ACHN (cell line): Measurements from ENCODE around the gene DHRSX.
A peak's percentile ranks its signal among the peaks of the same experiment; 100 is the strongest.
"Not testable (repeated sequence)": the region's sequence is repeated elsewhere in the genome, so short reads cannot be mapped to it uniquely, and the experiment has no call there.

Experiments used
- DNase-seq: peaks from one replicate; pipeline ENCODE4 v3.0.0-alpha.2; 2015
- in situ Hi-C: cut with HindIII; loops from 2 replicates; pipeline ENCODE4 v1.10.0; 2017; ENCODE audit warnings: low sequenced_read_pairs, low pct_ligation_motif_present, low pct_unique_long_range_greater_than_20kb

DHRSX gene, protein sequence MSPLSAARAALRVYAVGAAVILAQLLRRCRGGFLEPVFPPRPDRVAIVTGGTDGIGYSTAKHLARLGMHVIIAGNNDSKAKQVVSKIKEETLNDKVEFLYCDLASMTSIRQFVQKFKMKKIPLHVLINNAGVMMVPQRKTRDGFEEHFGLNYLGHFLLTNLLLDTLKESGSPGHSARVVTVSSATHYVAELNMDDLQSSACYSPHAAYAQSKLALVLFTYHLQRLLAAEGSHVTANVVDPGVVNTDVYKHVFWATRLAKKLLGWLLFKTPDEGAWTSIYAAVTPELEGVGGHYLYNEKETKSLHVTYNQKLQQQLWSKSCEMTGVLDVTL

DNA sequence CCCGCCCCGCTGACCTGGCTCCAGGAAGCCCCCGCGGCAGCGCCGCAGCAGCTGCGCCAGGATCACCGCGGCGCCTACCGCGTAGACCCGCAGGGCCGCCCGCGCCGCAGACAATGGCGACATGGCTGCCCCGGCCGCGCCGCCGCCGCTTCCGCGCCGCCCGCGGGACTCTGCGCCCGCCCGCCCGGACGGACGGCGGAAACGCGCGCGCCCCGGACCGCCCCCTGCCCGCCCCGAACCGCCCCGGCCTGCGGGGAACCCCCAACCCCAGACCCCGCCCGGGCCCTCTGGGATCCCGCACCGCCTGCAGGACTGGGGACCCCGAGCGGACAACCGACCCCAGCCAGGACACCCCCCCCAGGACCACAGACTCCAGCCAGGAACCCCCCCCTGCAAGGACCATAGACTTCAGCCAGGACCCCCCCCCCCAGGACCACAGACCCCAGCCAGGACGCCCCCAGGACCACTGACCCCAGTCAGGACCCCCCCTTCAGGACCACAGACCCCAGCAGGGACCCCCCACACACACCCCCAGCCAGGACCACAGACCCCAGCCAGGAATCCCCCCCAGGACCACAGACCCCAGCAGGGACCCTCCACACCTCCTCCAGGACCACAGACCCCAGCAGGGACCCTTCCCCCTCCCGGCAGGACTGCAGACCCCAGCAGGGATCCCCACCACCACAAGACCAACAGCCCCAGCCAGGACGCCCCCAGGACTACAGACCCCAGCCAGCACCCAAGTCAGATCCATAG is at the start of gene DHRSX, which contains the start of gene ZBED1:
Gene DHRSX (minus strand): TSS at position 174 of the 756 bp plus-strand sequence. CDS start 51 bp downstream, at position 123.
Gene ZBED1 (minus strand): TSS at position 174 of the 756 bp plus-strand sequence. CDS start 10,257 bp downstream, outside the sequence.
- DNase-seq = peak; percentile 8
- in situ Hi-C loops = no loop called here

DNA sequence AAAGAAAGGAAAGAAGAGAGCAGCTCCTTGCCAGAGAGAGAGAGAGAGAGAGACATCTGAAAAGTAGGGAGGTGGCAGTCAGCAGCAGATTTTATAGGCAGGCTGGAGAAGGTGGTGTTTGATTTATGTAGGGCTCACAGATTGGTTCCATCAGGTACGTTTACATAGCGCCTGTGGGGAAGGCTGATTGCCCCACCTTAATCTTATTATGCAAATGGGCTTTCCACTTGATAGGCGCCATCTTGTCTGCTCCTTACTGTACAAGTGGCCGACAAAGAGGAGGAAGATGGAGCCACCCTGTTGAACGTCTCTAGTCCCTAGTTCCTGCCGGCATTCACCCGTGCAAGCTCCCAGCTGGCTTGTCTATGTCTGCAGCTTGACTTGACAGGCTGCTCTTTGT is 49.1 kb upstream of the DHRSX start:
- in situ Hi-C loops = no loop called here
- no peak for DNase-seq

DNA sequence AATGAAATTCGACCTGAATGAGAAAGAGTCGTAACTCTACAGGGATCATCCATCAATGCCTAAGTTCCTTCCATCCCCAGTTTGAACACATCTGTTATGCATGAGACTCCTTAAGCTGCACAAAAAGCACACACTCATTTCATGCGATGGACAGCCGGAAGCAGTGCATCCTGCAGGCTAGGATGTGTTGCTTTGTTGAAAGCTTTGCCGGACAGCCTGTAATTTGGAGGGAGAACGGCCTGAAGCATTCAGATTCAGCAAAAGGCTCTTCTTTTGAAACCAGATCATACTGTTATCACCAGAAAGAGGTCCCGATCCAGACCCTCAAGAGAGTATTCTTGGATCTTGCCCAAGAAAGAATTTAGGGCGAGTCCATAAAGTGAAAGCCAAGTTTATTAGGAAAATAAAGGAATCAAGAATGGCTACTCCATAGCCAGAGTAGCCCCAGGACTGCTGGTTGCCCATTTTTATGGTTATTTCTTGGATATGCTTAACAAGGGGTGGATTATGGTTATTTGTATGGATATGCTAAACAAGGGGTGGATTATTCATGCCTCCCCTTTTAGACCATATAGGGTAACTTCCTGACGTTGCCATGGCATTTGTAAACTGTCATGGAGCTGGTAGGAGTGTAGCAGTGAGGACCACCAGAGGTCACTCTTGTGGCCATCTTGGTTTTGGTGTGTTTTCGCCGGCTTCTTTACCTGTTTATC is 48.1 kb upstream of the DHRSX start:
- in situ Hi-C loops = no loop called here
- DNase-seq = no peak

DNA sequence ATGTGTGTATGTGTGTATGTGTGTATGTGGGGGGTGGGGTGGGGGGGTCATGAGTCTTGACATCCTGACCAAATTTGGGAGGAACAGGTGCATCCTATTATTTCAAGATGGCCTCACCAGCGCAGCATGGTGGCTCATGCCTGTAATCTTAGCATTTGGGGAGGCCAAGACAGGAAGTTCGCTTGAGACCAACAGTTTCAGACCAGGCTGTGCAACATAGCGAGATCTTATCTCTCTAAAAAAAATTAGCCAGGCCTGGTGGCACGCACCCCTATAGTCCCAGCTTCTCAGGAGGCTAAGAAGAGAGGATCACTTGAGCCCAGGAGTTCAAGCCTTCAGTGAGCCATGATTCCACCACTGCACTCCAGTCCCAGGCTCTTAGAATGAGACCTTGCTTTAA is 47.0 kb upstream of the DHRSX start:
- in situ Hi-C loops = no loop called here
- no peak for DNase-seq

DNA sequence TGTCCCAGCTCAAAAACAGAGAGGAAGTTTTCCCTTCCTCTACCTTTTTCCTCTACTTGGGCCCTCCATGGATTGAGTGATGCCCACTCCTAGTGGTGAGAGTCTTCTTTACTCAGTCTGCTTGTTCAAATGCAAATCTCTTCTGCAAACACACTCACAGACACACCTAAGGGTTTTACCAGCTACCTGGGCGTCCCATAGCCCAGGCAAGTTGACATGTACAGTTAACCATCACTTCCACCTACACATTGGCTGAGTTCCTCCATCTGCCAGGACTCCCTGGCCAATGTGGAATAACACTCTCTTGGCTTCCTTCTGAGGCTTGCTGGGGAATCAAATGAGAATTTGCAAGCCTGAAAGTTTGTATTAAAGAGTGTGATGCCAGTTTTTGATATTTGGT is 45.7 kb upstream of the DHRSX start:
- in situ Hi-C loops = no loop called here

DNA sequence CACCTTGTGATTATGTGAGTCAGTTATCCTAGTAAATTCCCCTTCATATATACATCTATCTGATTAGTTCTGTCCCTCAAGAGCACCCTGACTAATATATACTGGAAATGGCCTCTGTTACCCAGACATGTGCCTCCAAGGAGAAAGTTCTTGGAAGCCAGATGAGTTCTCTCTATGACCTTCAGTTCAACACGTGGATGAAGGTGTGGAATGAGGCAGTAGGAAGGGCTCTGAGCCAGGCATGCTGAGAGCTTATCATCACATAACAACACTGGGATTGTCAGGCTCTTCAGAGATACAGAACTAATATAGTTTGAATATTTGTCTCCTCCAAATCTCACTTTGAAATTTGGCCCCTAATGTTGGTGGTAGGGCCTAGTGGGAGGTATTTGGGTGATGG is 44.4 kb upstream of the DHRSX start:
- no peak for DNase-seq
- in situ Hi-C loops = no loop called here

More for the DNA sequence above, 45.7 kb upstream of the DHRSX start:
- no peak for DNase-seq

DNA sequence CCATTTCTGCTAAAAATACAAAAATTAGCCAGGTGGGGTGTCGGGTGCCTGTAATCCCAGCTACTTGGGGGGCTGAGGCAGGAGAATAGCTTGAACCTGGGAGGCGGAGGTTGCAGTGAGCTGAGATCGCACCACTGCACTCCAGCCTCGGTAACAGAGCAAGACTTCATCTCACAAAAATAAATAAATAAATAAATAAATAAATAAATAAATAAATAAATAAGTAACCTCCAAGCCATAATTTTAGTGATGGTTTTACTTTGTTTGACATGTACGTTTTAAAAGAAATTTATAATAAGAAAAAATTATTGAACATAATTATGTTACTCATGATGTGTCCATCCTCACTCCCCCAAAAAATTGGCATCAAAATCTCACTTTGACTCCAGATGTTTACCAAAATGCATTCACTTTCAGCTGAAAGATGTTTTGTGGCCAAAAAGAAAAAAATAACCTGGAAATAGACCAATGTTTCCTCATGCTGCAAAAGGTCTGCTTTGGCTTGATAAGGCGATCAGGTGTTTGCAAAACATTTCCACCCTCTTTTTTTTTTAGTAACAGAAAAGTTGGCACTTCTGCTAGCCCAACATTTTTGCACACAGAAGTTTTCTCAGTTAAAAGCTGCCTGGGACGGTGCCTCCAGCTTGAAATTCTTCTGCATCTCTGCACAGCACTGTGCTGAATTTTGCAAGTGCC is 42.2 kb upstream of the DHRSX start:
- in situ Hi-C loops = no loop called here
- no peak for DNase-seq

DNA sequence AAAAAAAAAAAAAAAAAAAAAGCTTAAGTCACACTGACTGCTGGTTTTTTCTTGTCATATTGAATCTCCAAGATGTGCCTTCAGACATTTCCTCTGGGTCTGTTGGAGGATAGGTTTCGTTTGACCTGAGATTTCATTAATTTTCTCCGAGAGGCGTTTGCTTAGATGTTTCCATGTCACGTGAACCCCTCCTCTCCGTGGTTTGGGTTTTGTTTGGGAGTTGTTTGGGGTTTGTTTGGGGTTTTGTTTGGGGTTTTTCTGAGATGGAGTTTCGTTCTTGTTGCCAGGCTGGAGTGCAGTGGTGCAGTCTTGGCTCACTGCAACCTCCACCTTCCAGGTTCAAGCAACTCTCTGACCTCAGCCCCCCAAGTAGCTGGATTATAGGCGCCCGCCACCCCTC is 40.8 kb upstream of the DHRSX start:
- no peak for DNase-seq
- in situ Hi-C loops = no loop called here

DNA sequence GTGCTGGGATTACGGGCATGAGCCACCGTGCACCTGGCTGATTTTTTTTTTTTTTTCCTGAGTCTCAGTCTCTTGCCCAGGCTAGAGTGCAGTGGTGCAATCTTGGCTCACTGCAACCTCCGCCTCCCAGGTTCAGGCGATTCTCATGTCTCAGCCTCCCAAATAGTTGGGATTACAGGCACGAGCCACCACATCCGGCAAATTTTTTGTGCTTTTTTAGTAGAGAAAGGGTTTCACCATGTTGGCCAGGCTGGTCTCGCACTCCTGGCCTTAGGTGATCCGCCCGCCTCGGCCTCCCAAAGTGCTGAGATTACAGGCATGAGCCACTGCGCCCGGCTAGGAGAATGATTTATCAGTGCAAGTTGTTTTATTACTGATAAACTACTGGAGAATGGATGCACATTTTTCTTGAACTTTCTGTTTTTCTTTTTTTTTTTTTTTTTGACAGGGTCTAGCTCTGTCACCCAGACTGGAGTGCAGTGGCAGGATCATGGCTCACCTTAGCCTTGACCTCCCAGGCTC is 39.7 kb upstream of the DHRSX start:
- in situ Hi-C loops = no loop called here
- peak; percentile 23 for DNase-seq

DNA sequence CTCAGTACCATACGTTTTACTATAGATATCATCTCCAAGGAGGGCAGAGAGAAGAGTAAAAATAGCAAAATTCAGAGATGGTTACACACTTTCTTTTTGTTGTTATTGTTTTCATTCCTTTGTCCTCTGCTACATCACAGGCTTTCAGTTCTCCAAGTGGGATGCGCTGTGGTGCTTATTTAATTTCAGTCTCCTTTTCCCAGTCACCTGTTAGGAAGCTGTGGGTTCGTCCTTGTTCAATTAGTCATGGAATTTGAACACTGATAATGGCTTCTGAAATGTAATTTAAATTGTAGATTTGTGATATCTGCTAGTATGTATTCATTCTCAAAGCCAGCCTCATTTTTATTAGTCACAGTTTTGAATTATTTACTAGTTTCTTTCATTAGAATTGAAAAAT is 38.8 kb upstream of the DHRSX start:
- no peak for DNase-seq
- in situ Hi-C loops = no loop called here

DNA sequence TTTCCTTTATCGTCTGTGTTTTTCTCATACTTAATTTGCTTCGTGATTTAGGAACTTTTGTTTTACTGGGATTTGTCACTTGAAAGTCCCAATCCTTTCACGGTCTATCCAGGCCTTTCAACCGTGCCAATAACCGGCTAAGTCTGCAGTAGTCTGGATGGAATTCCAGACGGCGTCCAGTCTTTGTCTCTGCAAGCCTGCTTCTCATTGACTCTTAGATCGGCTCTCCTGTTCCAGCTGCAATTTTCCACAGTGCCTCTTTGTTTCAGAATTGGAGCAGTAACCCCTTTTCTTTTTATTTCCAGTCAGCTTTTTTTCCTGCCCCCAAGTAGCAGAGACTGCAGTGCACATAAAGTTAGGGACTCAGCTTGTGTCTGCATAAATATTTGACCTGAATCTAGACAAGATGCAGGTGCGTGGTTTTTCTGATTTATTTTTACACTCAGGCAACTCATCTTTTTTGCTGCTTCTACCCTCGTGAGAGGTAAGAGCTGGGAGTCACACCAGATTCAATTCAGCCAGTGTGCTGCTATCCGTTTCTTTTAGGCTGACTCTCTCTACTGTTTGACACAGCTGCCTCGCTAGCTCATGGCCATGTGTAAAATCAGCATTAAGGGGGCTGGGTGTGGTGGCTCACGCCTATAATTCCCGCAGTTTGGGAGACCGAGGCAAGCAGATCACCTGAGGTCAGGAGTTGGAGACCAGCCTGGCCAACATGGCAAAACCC is 37.4 kb upstream of the DHRSX start:
- no peak for DNase-seq
- in situ Hi-C loops = no loop called here

DNA sequence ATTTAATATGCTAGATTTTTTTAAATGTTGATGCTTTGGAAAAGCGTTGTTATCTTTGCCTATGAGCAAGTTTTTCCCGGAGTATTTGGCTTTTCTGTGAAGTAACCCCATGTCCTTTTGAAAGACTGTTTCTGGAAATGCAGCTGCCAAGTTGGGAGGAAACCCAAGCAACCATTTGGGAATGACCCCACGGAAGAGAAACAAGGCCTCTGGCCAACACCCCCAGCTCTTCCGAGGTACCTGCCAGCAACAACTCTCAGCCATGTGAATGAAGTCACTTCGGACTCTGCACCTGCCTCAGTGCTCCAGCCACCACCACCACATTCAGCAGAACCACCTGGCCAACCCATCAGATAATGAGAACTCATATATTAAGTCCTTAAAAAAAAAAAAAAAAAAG is 36.2 kb upstream of the DHRSX start:
- no peak for DNase-seq
- in situ Hi-C loops = no loop called here

DNA sequence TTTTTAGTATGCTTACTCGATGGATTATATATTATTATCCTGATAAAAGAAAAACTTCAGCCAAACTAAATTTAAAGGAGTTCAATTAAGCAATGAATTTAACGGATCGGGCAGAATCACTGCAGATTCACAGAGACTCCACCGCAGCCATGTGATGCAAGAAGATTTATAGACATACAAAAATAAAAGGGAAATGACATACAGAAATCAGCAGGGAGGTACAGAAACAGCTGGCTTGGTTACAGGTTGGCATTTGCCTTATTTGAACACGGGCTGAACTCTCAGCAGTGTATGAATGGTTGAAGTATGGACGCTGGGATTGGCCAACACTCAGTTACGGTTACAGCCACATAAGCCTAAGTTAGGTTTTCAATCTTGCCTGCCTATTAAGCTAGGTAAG is 35.4 kb upstream of the DHRSX start:
- DNase-seq = no peak
- in situ Hi-C loops = no loop called here

DNA sequence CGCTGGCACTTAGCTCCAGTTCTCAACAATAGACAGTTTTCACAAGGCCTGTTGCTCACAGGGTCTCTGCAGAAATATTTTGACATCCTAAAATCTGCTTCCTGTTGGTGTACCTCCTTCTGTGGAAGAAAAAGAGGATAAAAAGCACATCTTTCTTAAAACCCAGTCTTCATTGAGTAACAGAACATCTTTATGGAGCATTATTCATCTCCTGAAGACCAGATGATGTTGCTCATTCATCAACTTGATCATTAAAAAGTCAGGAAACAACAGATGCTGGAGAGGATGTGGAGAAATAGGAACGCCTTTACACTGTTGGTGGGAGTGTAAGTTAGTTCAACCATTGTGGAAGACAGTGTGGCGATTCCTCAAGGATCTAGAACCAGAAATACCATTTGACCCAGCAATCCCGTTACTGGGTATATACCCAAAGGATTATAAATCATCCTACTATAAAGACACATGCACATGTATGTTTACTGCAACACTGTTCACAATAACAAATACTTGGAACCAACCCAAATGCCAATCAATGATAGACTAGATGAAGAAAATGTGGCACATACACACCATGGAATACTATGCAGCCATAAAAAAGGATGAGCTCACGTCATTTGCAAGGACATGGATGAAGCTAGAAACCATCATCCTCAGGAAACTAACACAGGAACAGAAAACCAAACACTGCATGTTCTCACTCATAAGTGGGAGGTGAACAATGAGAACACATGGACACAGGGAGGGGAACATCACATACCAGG is 33.7 kb upstream of the DHRSX start:
- DNase-seq, in situ Hi-C loops: not testable (repeated sequence)

DNA sequence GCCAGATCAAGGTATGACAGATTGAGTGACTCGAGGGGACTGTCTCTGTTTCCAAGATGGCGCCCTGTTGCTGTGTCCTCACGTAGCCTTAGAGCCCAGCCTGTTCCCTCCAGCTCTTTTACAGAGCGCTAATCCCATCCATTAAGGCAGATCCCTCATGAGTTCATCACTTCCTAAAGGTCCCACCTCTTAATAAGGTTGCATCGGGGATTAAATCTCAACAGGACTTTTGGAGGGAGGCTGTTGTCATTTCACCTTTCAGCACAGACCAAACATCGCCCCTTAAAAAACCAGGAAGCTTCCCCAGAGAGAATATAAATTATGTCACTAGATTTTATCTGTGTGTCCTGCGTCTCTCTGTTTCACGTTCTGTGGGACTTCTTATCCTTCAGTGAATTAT is 32.6 kb upstream of the DHRSX start:
- no peak for DNase-seq
- in situ Hi-C loops = no loop called here

DNA sequence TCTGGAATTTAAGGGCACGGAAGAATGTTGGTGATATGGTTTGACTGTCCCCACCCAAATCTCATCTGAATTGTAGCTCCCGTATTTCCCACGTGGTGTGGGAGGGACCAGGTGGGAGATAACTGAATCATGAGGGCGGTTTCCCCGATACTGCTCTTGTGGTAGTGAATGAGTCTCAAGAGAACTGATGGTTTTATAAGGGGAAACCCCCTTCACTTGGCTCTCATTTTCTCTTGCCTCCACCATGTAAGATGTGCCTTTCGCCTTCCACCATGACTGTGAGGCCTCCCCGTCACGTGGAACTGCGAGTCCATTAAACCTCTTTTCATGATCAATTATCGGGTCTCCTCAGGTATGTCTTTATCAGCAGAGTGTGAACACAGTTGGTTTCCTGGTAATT is 25.6 kb upstream of the DHRSX start:
- in situ Hi-C loops = no loop called here
- DNase-seq = no peak

DNA sequence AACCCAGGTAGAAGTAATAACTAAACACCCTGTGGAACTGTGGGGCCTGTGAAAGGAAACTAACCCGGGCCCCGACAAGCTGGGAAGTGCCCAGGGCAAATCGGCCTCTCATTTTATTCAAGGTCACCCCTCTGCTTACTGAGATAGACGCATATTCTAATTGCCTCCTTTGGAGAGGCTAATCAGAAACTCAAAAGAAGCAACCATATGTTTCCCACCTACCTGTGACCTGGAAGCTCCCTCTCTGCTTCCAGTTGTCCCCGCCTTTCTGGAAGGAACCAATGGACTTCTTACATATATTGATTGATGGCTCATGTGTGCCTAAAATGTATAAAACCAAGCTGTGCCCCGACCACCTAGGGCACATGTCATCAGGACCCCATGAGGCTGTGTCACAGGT is 23.1 kb upstream of the DHRSX start:
- no peak for DNase-seq
- in situ Hi-C loops = no loop called here
